ENCODE results near the gene SPATA21.
"Not testable (repeated sequence)": the region's sequence is repeated elsewhere in the genome, so short reads cannot be mapped to it uniquely, and the experiment has no call there.

SPATA21 gene

DNA sequence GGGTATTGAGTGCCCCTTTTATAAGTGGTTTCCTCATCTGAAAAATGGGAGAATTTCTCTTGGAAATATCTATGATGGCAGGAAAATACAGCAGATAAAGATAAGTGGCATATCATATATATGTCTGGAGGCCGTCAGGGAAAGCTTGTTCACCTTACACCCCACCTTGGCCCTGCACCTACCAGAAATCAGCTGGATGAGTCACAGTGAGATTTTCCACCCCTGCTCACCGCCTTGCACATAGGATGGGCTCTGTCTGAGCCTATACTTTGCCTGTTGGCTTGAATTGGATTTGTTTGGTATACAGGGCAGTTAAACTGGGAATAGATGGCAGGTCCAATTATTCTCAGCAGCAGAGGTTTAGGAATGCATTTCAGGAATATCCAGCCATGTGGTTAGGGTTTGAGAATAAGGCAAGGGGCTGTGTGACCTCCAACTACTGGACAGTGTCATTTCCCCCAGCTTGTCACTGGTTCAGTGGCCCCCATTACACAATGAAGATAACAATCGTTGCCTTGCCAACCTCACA, at the start of gene SPATA21:
SPATA21 (minus strand) TSS at position 479 of the 529 bp plus-strand sequence. CDS start 6,053 bp downstream, outside the sequence.
- DNase-seq: no peak

DNA sequence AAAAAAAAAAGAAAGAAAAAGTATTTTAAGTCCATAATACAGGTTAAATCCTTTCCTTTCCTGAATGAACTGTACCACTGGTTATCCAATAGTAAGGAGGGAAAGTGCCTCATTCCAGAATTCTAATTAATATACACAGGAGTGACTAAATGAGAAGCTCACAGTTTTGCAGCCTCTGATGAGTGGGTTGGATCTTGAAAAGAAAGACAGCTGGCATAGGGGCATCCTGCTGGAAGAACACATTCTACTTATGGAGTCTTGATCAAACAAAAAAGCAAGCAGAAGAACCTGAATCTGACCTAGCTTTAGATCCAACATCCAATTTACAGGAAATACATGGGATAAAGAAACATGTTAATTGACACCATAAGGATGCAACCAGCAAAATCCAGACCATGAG, 49.8 kb upstream of the SPATA21 start:
- not testable (repeated sequence) for DNase-seq

DNA sequence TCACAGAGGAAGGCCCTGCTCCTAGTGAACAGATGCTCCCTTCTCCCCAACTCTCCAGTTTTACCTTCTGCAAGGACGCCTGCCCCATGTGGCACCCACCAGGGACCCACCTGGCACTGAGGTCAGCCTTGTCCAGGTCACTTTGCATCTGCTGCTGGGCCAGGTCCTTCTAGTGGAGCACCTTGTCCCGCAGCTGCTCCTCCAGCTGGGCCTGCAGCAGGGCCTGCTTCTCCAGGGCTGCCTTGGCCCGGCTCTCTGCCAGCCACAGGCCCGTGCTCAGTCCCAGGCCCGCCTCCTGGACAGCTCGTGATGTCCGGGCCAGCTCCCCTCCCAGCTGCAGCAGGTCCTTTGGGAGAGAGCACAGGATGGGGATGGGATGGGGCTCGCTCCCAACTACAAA, 49.1 kb upstream of the SPATA21 start:
- DNase-seq: not testable (repeated sequence)

DNA sequence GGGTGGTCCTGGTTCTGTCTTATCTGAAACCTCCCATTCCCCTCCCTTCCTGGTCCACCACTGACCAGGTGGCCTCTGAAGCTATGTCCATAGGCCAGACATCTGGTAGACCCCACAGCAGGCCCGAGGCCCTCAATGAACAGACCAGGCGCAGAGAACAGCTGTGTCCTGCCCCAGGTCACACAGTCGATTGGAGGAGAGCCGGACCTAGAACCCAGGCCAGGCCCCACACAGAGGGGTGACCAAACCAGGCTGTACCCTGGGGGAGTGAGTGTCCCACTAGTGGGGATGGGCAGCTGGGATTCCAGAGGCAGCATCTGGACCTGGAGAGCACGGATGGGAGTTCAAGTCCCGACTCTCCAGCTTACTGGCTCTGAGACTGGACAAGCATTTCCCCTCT, 47.7 kb upstream of the SPATA21 start:
- no peak for DNase-seq

DNA sequence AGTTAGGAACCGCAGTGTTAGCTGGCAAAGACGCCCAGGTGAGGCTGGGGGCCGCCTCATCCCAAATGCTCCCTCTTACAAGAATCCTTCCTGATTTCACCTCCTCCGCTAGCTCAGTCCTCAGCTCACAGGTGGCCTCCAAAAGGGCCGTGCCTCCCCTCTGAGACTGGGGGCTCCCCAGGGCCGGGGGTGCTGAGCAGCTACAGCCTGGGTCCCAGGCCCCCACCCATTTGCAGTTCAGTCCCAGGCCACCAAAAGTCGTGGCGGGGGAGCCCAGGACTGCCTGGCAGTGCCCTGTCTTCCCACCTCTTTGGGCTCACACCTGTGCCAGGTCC, 47.2 kb upstream of the SPATA21 start:
- DNase-seq: no peak

GRCh38 chr1:16483639-16484500, 46.6 kb upstream of the SPATA21 start:
- not testable (repeated sequence) for DNase-seq

DNA sequence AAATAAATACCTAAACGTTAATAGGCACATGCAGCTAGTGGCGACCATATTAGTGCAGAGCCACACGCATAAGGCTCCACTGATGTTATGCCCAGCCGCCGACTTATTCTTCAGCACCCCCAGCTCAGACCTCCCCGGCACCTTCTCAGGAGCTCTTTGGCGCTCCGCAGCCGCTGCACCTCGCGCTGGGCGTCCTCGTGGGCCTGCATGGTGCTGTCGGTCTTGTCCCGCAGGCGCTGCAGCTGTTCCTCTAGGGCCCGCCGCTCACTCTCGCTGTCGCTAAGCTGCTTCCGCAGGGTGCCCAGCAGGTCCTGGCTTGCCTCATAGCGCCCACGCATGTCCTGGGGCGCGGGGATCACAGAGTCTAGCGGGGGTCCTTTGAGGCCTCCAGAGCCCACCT, 45.9 kb upstream of the SPATA21 start:
- not testable (repeated sequence) for DNase-seq

GRCh38 chr1:16478091-16478490, 40.9 kb upstream of the SPATA21 start:
- DNase-seq: no peak

GRCh38 chr1:16475771-16476770, 38.8 kb upstream of the SPATA21 start:
- DNase-seq: not testable (repeated sequence)

DNA sequence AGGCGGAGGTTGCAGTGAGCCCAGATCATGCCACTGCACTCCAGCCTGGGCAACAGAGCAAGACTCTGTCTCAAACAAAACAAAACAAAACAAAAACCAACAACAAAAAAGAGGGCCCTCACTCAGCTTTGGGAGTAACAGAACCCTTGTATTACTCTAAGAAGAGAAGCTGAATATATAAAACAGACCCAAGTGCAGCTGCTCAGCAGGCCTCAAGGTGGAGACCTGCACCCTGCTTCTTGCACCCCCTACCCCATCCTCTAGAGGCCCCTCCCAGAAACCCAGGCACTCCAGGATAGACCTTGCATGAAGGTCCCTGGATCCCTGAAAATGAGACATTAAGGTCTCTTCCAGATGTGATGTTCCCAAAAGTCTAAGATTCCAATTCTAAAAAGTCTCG, 37.7 kb upstream of the SPATA21 start:
- not testable (repeated sequence) for DNase-seq

DNA sequence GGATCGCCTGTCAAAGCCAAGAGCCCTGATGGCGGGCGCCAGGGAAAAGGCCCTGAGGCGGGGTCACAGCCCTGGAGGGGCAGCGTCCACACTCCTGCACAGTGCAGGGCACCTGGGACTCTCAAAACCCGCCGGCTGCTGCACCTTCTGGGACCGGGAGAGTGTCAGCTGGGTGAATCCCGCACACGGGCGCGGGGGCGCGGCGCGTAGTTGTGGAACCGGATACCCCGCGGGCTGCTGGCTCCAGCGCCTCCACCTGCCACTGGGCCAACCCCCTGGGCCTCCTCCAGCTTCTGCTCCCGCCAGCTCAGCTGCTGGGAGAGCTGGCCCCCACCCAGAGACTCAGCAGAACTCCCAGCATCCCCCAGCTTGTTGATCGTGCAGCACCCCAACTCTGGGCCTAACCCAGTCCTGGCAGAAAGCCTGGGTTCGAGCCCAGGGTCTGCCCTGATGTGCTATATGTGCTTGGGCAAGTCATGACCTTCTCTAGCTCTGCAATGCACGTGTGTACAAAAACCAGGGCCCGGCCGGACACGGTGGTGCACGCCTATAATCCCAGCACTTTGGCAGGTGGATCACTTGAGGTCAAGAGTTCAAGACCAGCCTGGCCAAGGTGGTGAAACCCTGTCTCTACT, 37.1 kb upstream of the SPATA21 start:
- no peak for DNase-seq

- no peak for DNase-seq
Measured at GRCh38 chr1:16468558-16468957, 31.3 kb upstream of the SPATA21 start.

DNA sequence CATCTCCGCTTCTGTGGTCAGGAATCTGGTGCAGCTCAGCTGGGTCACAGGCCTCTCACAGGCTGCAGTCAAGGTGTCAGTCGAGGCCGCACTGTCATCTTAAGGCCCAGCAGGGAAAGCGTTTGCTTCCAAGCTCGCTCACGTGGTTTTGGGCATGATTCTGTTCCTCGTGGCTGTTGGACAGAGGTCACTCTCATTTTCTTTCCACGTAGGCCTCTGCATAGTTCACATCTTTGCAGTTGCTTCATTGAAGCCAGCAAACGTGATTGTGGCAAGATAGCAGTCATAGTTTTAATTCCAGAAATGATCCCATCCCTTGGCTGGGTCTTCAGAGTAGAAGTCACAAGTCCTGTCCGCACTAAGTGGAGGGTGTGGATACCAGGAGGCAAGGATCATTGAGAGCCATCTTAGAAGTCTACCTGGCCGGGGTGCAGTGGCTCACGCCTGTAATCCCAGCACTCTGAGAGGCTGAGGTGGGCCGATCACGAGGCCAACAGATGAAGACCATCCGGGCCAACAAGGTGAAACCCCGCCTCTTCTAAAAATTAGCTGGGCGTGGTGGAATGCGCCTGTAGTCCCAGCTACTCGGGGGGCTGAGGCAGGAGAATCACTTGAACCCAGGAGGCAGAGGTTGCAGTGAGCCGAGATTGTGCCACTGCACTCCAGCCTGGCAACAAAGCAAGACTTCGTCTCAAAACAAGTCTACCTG, 27.8 kb upstream of the SPATA21 start:
- DNase-seq: peak; percentile 7

DNA sequence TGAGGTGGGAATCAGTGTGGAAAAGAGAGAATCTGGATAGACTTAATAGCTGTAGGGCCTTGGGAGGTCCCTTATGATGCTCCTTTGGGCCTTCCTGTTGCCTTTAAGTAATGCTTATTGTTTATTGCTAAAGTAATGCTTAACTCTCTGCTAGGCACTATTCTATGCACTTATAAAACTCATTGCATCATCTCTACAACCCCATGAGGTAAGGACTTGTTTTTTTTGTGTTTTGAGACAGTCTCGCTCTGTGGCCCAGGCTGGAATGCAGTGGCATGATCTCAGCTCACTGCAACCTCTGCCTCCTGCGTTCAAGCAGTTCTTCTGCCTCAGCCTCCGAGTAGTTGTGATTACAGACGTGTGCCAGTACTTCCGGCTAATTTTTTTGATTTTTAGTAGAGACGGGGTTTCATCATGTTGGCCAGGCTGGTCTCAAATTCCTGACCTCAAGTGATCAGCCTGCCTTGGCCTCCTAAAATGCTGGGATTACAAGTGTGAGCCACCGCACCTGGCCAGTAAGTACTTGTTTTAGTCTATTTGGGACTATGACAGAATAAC, 25.6 kb upstream of the SPATA21 start:
- DNase-seq: no peak

DNA sequence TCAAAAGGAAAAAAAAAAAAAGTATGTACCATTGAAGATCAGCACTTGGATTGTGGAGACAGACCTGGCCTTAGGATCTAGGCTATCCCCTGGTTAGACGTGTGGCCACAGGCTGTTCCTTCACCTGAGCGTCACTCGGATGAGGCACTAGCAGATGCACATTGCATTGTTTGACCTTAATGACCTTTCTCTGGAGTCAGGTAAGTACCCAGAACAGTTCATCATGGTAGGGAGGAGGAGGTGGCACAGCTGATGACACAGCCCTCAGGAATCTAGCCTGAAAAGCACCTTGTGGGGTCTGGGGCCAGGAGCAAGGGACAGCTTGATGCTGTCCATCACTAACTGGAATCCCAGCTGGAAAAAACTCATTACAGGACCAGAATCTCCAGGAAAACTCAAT, 24.5 kb upstream of the SPATA21 start:
- DNase-seq: no peak

- DNase-seq: no peak
Measured at GRCh38 chr1:16459352-16459925, 22.2 kb upstream of the SPATA21 start.

DNA sequence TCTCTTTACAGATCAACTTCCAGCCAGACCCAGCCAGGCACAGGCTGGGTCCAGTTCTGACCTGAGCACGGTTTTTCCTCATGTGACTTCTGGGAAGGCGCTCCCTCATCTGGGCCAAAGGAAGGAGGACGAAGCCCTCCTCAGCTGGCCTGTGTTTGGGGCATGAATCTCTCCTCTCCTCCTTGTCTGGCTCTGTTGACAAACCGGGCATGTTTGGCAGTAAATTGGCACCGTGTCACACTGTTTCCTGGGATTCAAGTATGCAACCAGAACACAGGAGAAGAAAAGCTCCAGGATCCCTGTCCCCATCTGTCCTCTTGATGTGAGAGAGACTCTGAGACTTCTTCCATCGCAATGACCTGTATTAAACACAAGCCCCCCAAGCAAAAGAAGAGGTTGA, 21.6 kb upstream of the SPATA21 start:
- no peak for DNase-seq

DNA sequence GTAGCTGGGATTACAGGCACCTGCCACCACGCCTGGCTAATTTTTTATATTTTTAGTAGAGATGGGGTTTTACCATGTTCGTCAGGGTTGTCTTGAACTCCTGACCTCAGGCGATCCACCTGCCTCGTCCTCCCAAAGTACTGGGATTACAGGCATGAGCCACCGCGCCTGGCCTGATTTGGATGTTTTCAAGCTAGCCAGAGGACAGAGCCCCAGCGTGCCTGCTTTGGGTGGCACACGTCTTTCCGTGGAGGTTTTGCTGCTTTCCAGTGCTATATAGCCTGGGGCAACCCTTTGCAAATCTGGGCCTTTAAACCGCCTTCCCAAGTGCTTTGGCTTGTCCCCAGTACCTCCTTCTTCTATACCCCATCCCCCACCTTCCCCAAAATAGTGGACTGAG, 18.9 kb upstream of the SPATA21 start:
- not testable (repeated sequence) for DNase-seq

- DNase-seq: not testable (repeated sequence)
Measured at GRCh38 chr1:16454909-16455308, 17.7 kb upstream of the SPATA21 start.

DNA sequence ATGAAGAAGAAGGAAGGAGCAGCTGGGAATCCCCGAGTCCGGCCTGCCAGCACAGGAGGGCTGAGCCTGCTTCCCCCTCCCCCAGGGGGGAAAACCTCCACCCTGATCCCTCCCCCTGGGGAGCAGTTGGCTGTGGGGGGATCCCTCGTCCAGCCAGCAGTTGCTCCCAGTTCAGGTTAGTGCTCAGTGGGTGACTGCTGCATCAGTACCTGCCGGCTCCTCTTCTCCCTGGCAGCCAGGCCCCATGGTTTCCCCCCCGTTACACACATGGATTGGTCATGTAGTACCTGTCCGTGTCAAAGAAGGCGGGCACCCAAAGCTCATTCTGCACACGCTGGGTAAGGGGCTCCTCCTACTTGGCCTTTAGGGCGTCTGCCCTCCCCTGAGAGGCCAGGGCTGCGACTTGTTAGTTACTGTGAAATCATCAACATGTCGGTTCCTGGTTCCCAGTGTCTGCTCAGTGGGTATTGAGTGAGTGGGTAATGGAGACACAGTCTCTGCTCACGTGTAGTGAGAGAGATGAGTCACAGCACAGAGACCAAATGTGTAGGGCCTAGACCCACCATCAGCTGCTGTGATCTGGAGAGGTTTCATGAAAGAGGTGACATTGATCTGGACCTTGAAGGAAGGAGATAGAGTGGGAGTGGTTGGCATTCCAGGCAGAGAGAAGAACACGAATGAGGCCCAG, 14.8 kb upstream of the SPATA21 start:
- no peak for DNase-seq
